Measurements from ENCODE around the gene RTF1.
"Not testable (repeated sequence)": the region's sequence is repeated elsewhere in the genome, so short reads cannot be mapped to it uniquely, and the experiment has no call there.

Gene RTF1

GRCh38 chr15:41411031-41411430 is 5.9 kb upstream of the RTF1 start:
- no peaks in the 10 kb centered on the region for H3K36me3 ChIP-seq (ENCODE audit: control insufficient read depth, insufficient read depth, low read length, severe bottlenecking)
- no peaks in the 10 kb centered on the region for H3K27me3 ChIP-seq (replicated peaks; ENCODE audit: control insufficient read depth, insufficient read depth, low read length)
- H3K9me3 ChIP-seq (ENCODE audit: control insufficient read depth, low read length) = no peaks in the 10 kb centered on the region
- no peak for DNase-seq (ENCODE audit: low read depth)
- H3K9ac ChIP-seq (ENCODE audit: low read length) = no peak overlapping the region
- peaks cover 18% of the 10 kb centered on the region for H3K4me1 ChIP-seq (ENCODE audit: control insufficient read depth, insufficient read depth, low read length)
- H3K4me3 ChIP-seq (ENCODE audit: low read length) = no peak overlapping the region

- H3K36me3 ChIP-seq (ENCODE audit: control insufficient read depth, insufficient read depth, low read length, severe bottlenecking) = no peaks in the 10 kb centered on the region
- H3K27me3 ChIP-seq (replicated peaks; ENCODE audit: control insufficient read depth, insufficient read depth, low read length) = no peaks in the 10 kb centered on the region
- no peaks in the 10 kb centered on the region for H3K9me3 ChIP-seq (ENCODE audit: control insufficient read depth, low read length)
- H3K4me1 ChIP-seq (ENCODE audit: control insufficient read depth, insufficient read depth, low read length) = peaks cover 18% of the 10 kb centered on the region
- no peak for DNase-seq (ENCODE audit: low read depth)
- H3K9ac ChIP-seq (ENCODE audit: low read length) = no peak overlapping the region
- no peak overlapping the region for H3K4me3 ChIP-seq (ENCODE audit: low read length)
These were observed 5.5 kb upstream of the RTF1 start for GRCh38 chr15:41411441-41411840.

- Histone ChIP-seq H3K9ac (ENCODE audit: low read length) (peak overlapping the region; percentile 98), H3K4me3 (ENCODE audit: low read length) (peak overlapping the region; percentile 84), H3K36me3 (ENCODE audit: control insufficient read depth, insufficient read depth, low read length, severe bottlenecking) (no peaks in the 10 kb centered on the region), H3K27me3 (replicated peaks; ENCODE audit: control insufficient read depth, insufficient read depth, low read length) (no peaks in the 10 kb centered on the region), H3K4me1 (ENCODE audit: control insufficient read depth, insufficient read depth, low read length) (peaks cover 26% of the 10 kb centered on the region), H3K9me3 (ENCODE audit: control insufficient read depth, low read length) (no peaks in the 10 kb centered on the region)
- DNase-seq (ENCODE audit: low read depth) = no peak
These were observed 660 bp upstream of the RTF1 start for GRCh38 chr15:41416128-41416741.

GRCh38 chr15:41417418-41418195 is 712 bp downstream of the RTF1 start:
- Histone ChIP-seq H3K4me3 (ENCODE audit: low read length) (peak overlapping the region; percentile 84), H3K9me3 (ENCODE audit: control insufficient read depth, low read length) (no peaks in the 10 kb centered on the region), H3K4me1 (ENCODE audit: control insufficient read depth, insufficient read depth, low read length) (peaks cover 25% of the 10 kb centered on the region), H3K36me3 (ENCODE audit: control insufficient read depth, insufficient read depth, low read length, severe bottlenecking) (no peaks in the 10 kb centered on the region), H3K27me3 (replicated peaks; ENCODE audit: control insufficient read depth, insufficient read depth, low read length) (no peaks in the 10 kb centered on the region), H3K9ac (ENCODE audit: low read length) (peak overlapping the region; percentile 98)
- peak; percentile 80 for DNase-seq (ENCODE audit: low read depth)

- H3K4me1 ChIP-seq (ENCODE audit: control insufficient read depth, insufficient read depth, low read length) = peaks cover 9% of the 10 kb centered on the region
- no peaks in the 10 kb centered on the region for H3K36me3 ChIP-seq (ENCODE audit: control insufficient read depth, insufficient read depth, low read length, severe bottlenecking)
- DNase-seq (ENCODE audit: low read depth) = no peak
- H3K4me3 ChIP-seq (ENCODE audit: low read length) = no peak overlapping the region
- H3K27me3 ChIP-seq (replicated peaks; ENCODE audit: control insufficient read depth, insufficient read depth, low read length) = no peaks in the 10 kb centered on the region
- H3K9ac ChIP-seq (ENCODE audit: low read length) = no peak overlapping the region
- no peaks in the 10 kb centered on the region for H3K9me3 ChIP-seq (ENCODE audit: control insufficient read depth, low read length)
These were observed 7.2 kb downstream of the RTF1 start for GRCh38 chr15:41423979-41424659.

GRCh38 chr15:41424809-41425208 is 7.9 kb downstream of the RTF1 start:
- Histone ChIP-seq H3K36me3 (ENCODE audit: control insufficient read depth, insufficient read depth, low read length, severe bottlenecking) (no peaks in the 10 kb centered on the region), H3K9ac (ENCODE audit: low read length) (no peak overlapping the region), H3K27me3 (replicated peaks; ENCODE audit: control insufficient read depth, insufficient read depth, low read length) (no peaks in the 10 kb centered on the region), H3K4me3 (ENCODE audit: low read length) (no peak overlapping the region), H3K9me3 (ENCODE audit: control insufficient read depth, low read length) (no peaks in the 10 kb centered on the region), H3K4me1 (ENCODE audit: control insufficient read depth, insufficient read depth, low read length) (peaks cover 6% of the 10 kb centered on the region)
- DNase-seq (ENCODE audit: low read depth) = no peak

GRCh38 chr15:41425907-41426306 is 9.0 kb downstream of the RTF1 start:
- not testable (repeated sequence) for H3K4me1 ChIP-seq (ENCODE audit: control insufficient read depth, insufficient read depth, low read length); H3K9me3 ChIP-seq (ENCODE audit: control insufficient read depth, low read length); DNase-seq (ENCODE audit: low read depth); H3K9ac ChIP-seq (ENCODE audit: low read length); H3K27me3 ChIP-seq (replicated peaks; ENCODE audit: control insufficient read depth, insufficient read depth, low read length); H3K36me3 ChIP-seq (ENCODE audit: control insufficient read depth, insufficient read depth, low read length, severe bottlenecking); H3K4me3 ChIP-seq (ENCODE audit: low read length)

GRCh38 chr15:41429003-41429890 is 12.4 kb downstream of the RTF1 start:
- H3K4me3 ChIP-seq (ENCODE audit: low read length) = no peak overlapping the region
- DNase-seq (ENCODE audit: low read depth) = no peak
- H3K27me3 ChIP-seq (replicated peaks; ENCODE audit: control insufficient read depth, insufficient read depth, low read length) = no peaks in the 10 kb centered on the region
- H3K4me1 ChIP-seq (ENCODE audit: control insufficient read depth, insufficient read depth, low read length) = no peaks in the 10 kb centered on the region
- H3K36me3 ChIP-seq (ENCODE audit: control insufficient read depth, insufficient read depth, low read length, severe bottlenecking) = no peaks in the 10 kb centered on the region
- H3K9me3 ChIP-seq (ENCODE audit: control insufficient read depth, low read length) = no peaks in the 10 kb centered on the region
- H3K9ac ChIP-seq (ENCODE audit: low read length) = no peak overlapping the region

- peaks cover 15% of the 10 kb centered on the region for H3K36me3 ChIP-seq (ENCODE audit: control insufficient read depth, insufficient read depth, low read length, severe bottlenecking)
- no peak overlapping the region for H3K9ac ChIP-seq (ENCODE audit: low read length)
- DNase-seq (ENCODE audit: low read depth) = no peak
- no peak overlapping the region for H3K4me3 ChIP-seq (ENCODE audit: low read length)
- H3K9me3 ChIP-seq (ENCODE audit: control insufficient read depth, low read length) = no peaks in the 10 kb centered on the region
- H3K27me3 ChIP-seq (replicated peaks; ENCODE audit: control insufficient read depth, insufficient read depth, low read length) = no peaks in the 10 kb centered on the region
- no peaks in the 10 kb centered on the region for H3K4me1 ChIP-seq (ENCODE audit: control insufficient read depth, insufficient read depth, low read length)
These were observed 18.3 kb downstream of the RTF1 start for GRCh38 chr15:41435037-41435786.

- no peak overlapping the region for H3K9ac ChIP-seq (ENCODE audit: low read length)
- no peaks in the 10 kb centered on the region for H3K27me3 ChIP-seq (replicated peaks; ENCODE audit: control insufficient read depth, insufficient read depth, low read length)
- H3K4me3 ChIP-seq (ENCODE audit: low read length) = no peak overlapping the region
- H3K4me1 ChIP-seq (ENCODE audit: control insufficient read depth, insufficient read depth, low read length) = no peaks in the 10 kb centered on the region
- H3K9me3 ChIP-seq (ENCODE audit: control insufficient read depth, low read length) = no peaks in the 10 kb centered on the region
- H3K36me3 ChIP-seq (ENCODE audit: control insufficient read depth, insufficient read depth, low read length, severe bottlenecking) = peaks cover 28% of the 10 kb centered on the region
- no peak for DNase-seq (ENCODE audit: low read depth)
These were observed 20.6 kb downstream of the RTF1 start for GRCh38 chr15:41437448-41437847.
